ENCODE measurements around the gene ACACA. TPM values are rescaled to one million over a fixed set of nuclear protein-coding genes. Genes with fewer than 3 reads are reported as not detected.

ACACA gene
- total and polyA plus RNA-seq, 12 donors, result 5.6 to 28.0 (median 16.2) TPM

- H3K4me3 ChIP-seq, result no peak overlapping the region
- H3K27ac ChIP-seq, result no peak overlapping the region
- DNase-seq, result no peak
- no peak for ATAC-seq
- 98 to 100% methylated on average over 1 of the region's 1 CpG for WGBS, 2 donors
- no peaks in the 10 kb centered on the region for H3K27me3 ChIP-seq
- H3K9me3 ChIP-seq, result no peaks in the 10 kb centered on the region
- H3K36me3 ChIP-seq, result peaks cover 0 to 96% (median 33%) of the 10 kb centered on the region in 9 donors
- peaks cover 0 to 4% (median 0%) of the 10 kb centered on the region in 9 donors for H3K4me1 ChIP-seq
- intact Hi-C loops (cut with DNase I), result loop anchor here in 1 of 10 donors (10.0 kb wide), 1 partner anchor 55 kb away; the partner anchor contains the start of gene DUSP14
- TF ChIP-seq, protein P1, sequence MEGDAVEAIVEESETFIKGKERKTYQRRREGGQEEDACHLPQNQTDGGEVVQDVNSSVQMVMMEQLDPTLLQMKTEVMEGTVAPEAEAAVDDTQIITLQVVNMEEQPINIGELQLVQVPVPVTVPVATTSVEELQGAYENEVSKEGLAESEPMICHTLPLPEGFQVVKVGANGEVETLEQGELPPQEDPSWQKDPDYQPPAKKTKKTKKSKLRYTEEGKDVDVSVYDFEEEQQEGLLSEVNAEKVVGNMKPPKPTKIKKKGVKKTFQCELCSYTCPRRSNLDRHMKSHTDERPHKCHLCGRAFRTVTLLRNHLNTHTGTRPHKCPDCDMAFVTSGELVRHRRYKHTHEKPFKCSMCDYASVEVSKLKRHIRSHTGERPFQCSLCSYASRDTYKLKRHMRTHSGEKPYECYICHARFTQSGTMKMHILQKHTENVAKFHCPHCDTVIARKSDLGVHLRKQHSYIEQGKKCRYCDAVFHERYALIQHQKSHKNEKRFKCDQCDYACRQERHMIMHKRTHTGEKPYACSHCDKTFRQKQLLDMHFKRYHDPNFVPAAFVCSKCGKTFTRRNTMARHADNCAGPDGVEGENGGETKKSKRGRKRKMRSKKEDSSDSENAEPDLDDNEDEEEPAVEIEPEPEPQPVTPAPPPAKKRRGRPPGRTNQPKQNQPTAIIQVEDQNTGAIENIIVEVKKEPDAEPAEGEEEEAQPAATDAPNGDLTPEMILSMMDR (IDR thresholded peaks at IDR 0.05), result no peak
These were observed 22.8 kb upstream of the ACACA start for GRCh38 chr17:37429453-37429852.

DNA sequence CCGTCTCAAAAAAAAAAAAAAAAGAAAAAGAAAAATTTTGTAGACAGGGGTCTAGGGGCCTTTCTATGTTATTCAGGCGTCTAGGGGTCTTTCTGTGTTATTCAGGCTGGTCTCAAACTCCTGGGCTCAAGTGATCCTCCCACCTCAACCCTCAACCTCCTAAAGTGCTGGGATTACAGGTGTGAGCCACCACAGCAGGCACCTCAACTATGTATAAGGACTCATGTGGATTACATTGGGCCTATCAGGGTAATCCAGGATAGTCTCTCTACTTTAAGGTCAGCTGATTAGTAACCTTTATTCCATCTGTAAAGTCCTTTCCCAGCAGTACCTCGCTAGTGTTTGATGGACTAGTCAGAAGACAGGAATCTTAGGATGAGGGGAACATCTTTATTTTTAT lies 22.4 kb upstream of the ACACA start:
- intact Hi-C loops (cut with DNase I), result loop anchor here in 1 of 10 donors (10.0 kb wide), 1 partner anchor 56 kb away; the partner anchor contains the start of gene DUSP14
- TF ChIP-seq, protein P1 (IDR thresholded peaks at IDR 0.05), result no peak
- no peak for ATAC-seq
- no peaks in the 10 kb centered on the region for H3K9me3 ChIP-seq
- no peak overlapping the region for H3K27ac ChIP-seq
- WGBS, 2 donors, result 99% methylated on average over 3 of the region's 3 CpGs
- DNase-seq, result no peak
- H3K4me1 ChIP-seq, result peaks cover 0 to 4% (median 0%) of the 10 kb centered on the region in 9 donors
- H3K36me3 ChIP-seq, result peaks cover 0 to 97% (median 37%) of the 10 kb centered on the region in 9 donors
- no peak overlapping the region for H3K4me3 ChIP-seq
- H3K27me3 ChIP-seq, result no peaks in the 10 kb centered on the region

DNA sequence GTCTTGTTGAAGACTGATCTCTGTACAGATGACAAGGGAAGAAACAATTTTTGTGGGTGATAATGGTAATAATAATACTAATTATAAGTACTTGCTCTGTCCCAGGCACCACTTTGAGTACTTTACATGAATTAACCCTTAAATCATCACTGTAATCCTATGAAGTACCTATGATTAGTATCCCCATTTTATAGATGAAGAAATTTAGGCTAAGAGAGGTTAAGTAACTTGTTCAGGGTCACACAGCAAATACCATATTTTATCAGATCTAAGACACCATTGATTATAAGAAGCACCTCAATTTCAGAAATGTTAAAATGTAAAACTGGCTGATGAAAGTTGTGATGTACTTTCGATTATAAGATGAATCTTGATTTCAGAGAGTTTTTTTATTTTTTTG lies 18.6 kb upstream of the ACACA start:
- Histone ChIP-seq H3K4me1 (no peaks in the 10 kb centered on the region), H3K27me3 (no peaks in the 10 kb centered on the region), H3K36me3 (peaks cover 0 to 96% (median 47%) of the 10 kb centered on the region in 9 donors), H3K4me3 (no peak overlapping the region), H3K9me3 (no peaks in the 10 kb centered on the region), H3K27ac (no peak overlapping the region)
- DNase-seq (no peak), ATAC-seq (no peak)
- intact Hi-C loops (cut with DNase I), result loop anchor here in 1 of 10 donors (10.0 kb wide), 1 partner anchor 60 kb away; the partner anchor contains the start of gene DUSP14
- TF ChIP-seq, protein P1 (IDR thresholded peaks at IDR 0.05), result no peak
- WGBS, 2 donors, result 93% methylated on average over 1 of the region's 1 CpG

GRCh38 chr17:37422971-37423625 lies 16.5 kb upstream of the ACACA start:
- Histone ChIP-seq H3K9me3 (no peaks in the 10 kb centered on the region), H3K4me3 (no peak overlapping the region), H3K36me3 (peaks cover 0 to 97% (median 53%) of the 10 kb centered on the region in 9 donors), H3K27me3 (no peaks in the 10 kb centered on the region), H3K27ac (no peak overlapping the region), H3K4me1 (no peaks in the 10 kb centered on the region)
- intact Hi-C loops (cut with DNase I), result loop anchor here in 1 of 10 donors (10.0 kb wide), 1 partner anchor 62 kb away; the partner anchor contains the start of gene DUSP14
- ATAC-seq, result no peak
- WGBS, 2 donors, result 65 to 89% methylated on average over 4 of the region's 4 CpGs
- DNase-seq, result no peak
- TF ChIP-seq, protein P1 (IDR thresholded peaks at IDR 0.05), result no peak

Measured in heart right ventricle (tissue), 16 donors.